GM19043 (cell line): ENCODE measurements around the gene PRKG1.

Source experiments
- ATAC-seq: cut with Tn5 transposase; IDR thresholded peaks from one replicate; pipeline ENCODE4 v1.9.1; 2021; ENCODE audit warnings: low read depth; ENCODE audit not compliant: unreplicated experiment

PRKG1 gene

DNA sequence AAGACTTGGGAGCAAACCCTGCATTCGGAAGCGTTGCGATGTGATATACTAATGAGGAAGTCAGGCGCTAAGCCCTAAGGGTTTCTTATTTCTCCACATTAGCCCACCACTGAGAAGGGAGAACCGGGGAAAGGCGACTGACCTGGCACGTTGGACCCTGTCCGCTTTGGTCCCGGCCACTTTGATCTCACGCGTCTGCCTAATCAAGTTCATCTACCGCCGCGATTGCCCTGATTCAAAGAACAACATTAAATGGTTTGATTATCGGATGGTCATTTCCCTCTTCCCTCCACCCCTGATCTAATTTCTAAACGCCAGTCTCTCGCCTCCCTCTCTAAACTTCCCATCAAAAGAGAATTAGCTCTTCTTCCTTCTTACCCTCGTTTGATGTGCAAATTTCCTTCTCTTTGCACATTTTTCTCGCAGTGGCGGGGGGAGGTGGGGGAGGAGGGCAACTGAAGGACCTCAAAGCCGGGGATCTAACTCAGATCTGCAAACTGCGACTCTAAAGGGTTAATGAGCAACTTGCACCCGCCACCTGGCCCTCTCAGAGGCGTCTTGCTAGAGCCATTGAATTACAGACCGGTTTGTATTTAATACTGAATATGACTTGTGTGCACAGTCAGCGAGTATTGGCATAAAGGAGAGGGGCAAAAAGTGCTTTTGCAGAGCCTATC, 1239.1 kb downstream of the PRKG1 start:
- no peak for ATAC-seq

- no peak for ATAC-seq
Observed at GRCh38 chr10:52313933-52314821, 1239.9 kb downstream of the PRKG1 start, which contains the start of gene DKK1. DKK1 (plus strand) TSS chr10:52314281; CDS start chr10:52314435, 154 bp downstream.

DNA sequence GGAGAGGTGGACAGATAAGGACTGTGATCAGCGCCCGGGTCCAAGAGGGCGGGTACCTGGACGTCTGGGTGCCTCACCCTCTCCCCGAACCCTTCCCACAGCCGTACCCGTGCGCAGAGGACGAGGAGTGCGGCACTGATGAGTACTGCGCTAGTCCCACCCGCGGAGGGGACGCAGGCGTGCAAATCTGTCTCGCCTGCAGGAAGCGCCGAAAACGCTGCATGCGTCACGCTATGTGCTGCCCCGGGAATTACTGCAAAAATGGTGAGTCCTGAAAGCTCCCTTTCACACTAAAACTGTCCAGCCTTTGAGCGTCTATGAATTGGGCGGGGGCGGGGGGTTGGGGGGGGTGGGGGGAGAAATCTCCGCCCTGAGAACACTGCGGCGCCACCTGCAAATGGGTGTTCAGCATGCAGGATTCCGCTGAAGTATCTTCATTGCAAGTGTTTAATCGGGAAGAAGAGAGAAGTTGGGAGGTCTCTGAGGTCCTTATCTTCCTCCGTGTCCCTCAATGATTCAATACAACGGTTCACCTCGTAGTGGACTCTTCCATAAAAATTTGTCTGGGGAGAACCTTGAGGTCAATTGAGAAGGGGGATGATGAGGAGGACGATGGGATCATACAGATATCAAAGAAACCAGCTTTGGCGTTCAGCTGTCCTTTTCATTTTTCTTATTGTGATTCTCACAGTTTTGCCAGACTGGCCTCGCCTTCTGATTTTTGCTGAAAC, 1240.7 kb downstream of the PRKG1 start:
- no peak for ATAC-seq

DNA sequence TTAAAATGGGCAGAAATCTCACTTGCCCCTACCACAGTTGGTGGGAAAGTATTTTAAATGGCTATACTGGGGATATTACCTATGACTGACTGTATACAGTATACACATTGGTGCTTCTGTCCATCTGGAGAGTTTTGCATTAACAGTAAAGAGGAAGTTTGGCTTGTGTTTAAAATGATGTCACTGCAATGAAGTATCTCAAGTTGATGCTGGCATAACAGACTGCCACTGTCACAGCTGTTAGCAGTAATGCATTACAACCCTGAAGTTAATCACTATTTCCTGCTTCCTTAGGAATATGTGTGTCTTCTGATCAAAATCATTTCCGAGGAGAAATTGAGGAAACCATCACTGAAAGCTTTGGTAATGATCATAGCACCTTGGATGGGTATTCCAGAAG, 1241.7 kb downstream of the PRKG1 start:
- ATAC-seq: no peak

GRCh38 chr10:52316500-52316899, 1242.2 kb downstream of the PRKG1 start:
- ATAC-seq: no peak

- ATAC-seq: no peak
Observed at GRCh38 chr10:52318136-52318701, 1243.9 kb downstream of the PRKG1 start.

- no peak for ATAC-seq
Observed at GRCh38 chr10:52318822-52319464, 1244.7 kb downstream of the PRKG1 start.

DNA sequence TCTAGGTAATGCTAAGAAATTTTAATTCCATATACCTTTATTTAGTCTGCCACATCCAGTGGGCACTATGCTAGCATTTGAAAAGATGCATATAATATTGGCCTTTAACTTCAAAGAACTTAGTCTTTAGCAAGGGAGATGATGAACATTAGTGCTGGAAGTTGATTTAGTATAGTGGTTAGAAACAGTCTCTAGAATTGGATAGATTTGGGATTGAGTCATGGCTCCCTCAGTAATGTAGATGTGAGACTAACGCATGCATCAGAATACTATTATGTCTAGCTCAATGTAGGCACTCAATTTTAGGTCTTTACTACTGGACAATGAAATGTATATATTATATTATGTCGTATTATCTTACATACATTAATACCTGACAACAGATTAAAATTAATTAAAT, 1245.6 kb downstream of the PRKG1 start:
- ATAC-seq: no peak

DNA sequence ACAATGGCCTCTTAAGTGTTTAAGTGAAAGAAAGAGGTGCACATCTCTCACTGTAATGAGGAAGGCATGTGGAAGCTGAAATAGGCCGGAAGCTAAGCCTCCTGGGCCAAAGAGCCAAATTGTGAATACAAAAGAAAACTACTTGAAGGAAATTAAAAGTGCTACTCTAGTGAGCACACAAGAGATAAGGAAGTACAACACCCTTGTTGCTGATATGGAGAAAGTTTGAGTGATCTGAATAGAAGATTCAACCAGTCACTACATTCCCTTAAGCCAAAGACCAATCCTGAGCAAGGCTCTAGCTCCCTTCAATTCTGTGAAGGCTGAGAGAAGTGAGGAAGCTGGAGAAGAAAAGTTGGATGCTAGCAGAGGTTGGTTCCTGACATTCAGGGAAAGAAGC, 1248.0 kb downstream of the PRKG1 start:
- ATAC-seq: no peak

- no peak for ATAC-seq
Observed at GRCh38 chr10:52322936-52323335, 1248.6 kb downstream of the PRKG1 start.

- no peak for ATAC-seq
Observed at GRCh38 chr10:52326382-52326781, 1252.1 kb downstream of the PRKG1 start.

- ATAC-seq: no peak
Observed at GRCh38 chr10:52331638-52332364, 1257.5 kb downstream of the PRKG1 start.

DNA sequence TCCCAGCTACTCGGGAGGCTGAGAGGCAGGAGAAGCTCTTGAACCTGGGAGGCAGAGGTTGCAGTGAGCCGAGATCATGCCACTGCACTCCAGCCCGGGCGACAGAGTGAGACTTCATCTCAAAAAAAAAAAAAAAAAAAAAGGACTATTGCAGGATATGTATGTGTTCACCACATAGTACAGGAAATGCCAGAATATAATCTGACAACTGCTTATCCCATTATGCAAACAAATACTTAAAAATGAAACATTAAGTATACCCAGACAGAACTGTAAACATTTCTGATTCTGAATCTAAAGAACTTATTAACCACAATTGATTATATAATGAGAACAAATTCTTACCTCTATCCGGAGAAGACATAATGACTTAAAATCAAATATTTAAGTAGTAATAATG, 1258.5 kb downstream of the PRKG1 start:
- ATAC-seq: no peak

DNA sequence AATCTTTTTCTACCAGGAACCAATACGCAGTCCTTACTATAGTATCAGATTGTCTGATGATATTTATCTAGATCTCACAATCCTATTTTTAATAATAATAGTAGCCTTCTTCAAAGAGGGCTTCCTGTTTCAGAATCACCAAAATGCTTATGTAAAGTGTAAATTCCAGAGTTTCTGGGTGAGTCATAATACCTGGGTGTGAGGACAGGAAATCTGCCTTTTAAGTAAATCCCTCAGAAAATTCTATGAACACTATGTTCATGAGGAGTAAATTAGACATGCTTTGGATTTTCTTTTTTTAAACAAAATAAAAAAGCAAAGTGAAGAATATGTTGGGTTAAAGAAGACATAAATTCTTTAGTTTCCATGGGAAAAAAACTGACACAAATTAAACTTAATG, 1260.3 kb downstream of the PRKG1 start:
- no peak for ATAC-seq

DNA sequence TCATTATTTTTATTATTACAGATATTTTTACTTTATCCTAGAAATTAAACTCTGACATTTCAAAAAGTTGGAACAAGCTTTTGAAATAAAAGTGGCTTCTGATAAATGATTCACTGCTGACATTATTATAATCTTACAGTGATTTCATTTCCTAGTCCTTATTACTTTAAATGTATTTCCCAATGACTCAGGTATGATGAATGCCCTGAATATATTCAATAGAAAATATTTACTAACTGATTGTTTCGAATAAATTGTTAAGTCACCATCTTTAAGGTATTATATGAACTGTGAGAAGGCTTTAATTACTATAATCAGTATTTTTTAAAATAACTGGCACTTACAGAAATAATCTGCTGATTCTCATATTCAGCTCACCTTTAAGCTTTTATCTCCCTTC, 1261.4 kb downstream of the PRKG1 start:
- no peak for ATAC-seq

DNA sequence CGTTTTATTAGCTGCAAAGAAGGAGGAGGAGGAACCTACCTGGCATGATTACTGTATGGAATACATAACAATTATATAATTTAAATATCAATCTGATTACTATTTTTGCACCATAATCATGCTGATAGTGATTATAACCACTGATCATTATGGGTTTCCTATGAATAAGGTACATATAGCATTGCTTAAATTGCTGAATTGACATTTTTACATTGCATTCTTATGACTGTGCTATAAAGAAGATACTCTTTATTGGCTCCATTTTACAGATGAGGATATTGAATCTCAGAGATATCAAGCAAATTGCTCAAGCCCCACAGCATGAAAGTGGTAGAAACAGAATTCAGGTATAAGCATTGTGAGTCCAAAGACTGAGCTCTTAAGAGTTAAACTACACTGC, 1262.9 kb downstream of the PRKG1 start:
- ATAC-seq: no peak

GRCh38 chr10:52343439-52343838, 1269.2 kb downstream of the PRKG1 start:
- ATAC-seq: no peak

GRCh38 chr10:52346394-52347326, 1272.4 kb downstream of the PRKG1 start:
- ATAC-seq: no peak

DNA sequence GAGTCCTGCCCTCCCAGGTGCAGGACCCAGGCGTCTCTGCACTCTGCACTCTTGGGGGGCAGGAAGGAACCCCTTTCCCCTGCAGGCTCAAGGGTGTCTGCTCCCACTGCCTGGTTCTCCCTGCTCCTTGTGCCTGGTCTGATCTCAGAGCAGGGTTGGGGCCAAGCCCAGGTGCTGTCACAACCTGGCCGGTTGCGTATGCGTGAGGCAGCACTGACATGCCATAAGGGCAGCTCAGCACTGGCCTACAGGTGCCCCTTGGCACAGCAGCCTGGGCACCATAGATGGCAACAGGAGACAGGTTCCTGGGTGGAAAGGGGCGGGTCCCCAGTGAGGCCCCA, 1273.0 kb downstream of the PRKG1 start:
- no peak for ATAC-seq
